BE2C (cell line): ENCODE results near the gene PAMR1.
A peak's percentile ranks its signal among the peaks of the same experiment; 100 is the strongest.

ENCODE experiments used
- DNase-seq: peaks from one replicate; pipeline ENCODE4 v3.0.0-alpha.2; 2020
- H3K27me3 ChIP-seq: fragments of 250-450 bp; sonication (Bioruptor Pico); 2 replicates; pipeline ENCODE4 v1.5.1; 2020; ENCODE audit warnings: mild to moderate bottlenecking
- H3K36me3 ChIP-seq: fragments of 250-450 bp; sonication (Bioruptor Pico); 2 replicates; pipeline ENCODE4 v1.5.1; 2020; ENCODE audit warnings: mild to moderate bottlenecking
- H3K4me1 ChIP-seq: fragments of 250-450 bp; sonication (Bioruptor Pico); 2 replicates; pipeline ENCODE4 v1.5.1; 2020
- H3K4me3 ChIP-seq: 2 replicates; pipeline ENCODE4 v1.5.1; 2011; ENCODE audit warnings: low read depth, low read length
- H3K9me3 ChIP-seq: fragments of 250-450 bp; sonication (Bioruptor Pico); 2 replicates; pipeline ENCODE4 v1.5.1; 2020
- CTCF ChIP-seq: IDR thresholded peaks from 2 replicates; pipeline ENCODE4 v1.5.1; 2012; ENCODE audit warnings: mild to moderate bottlenecking, low read depth, low read length

Gene PAMR1

GRCh38 chr11:35546317-35546716 is 20.9 kb upstream of the PAMR1 start:
- Histone ChIP-seq H3K9me3 (no peaks in the 10 kb centered on the region), H3K4me3 (no peak overlapping the region), H3K36me3 (no peaks in the 10 kb centered on the region), H3K4me1 (no peaks in the 10 kb centered on the region), H3K27me3 (no peaks in the 10 kb centered on the region)
- no peak for TF ChIP-seq CTCF
- no peak for DNase-seq

- no peaks in the 10 kb centered on the region for H3K9me3 ChIP-seq
Measured at GRCh38 chr11:35545391-35546003, 20.1 kb upstream of the PAMR1 start.

GRCh38 chr11:35543481-35543880 is 18.1 kb upstream of the PAMR1 start:
- Histone ChIP-seq H3K9me3 (no peaks in the 10 kb centered on the region), H3K27me3 (no peaks in the 10 kb centered on the region), H3K4me1 (peaks cover 9% of the 10 kb centered on the region), H3K36me3 (no peaks in the 10 kb centered on the region), H3K4me3 (no peak overlapping the region)
- DNase-seq = no peak
- TF ChIP-seq CTCF = no peak

More at GRCh38 chr11:35545391-35546003, 20.1 kb upstream of the PAMR1 start:
- no peaks in the 10 kb centered on the region for H3K27me3 ChIP-seq
- no peaks in the 10 kb centered on the region for H3K36me3 ChIP-seq
- TF ChIP-seq CTCF = no peak
- no peak for DNase-seq
- no peak overlapping the region for H3K4me3 ChIP-seq
- H3K4me1 ChIP-seq = peaks cover 1% of the 10 kb centered on the region

- Histone ChIP-seq H3K36me3 (no peaks in the 10 kb centered on the region), H3K27me3 (no peaks in the 10 kb centered on the region), H3K9me3 (no peaks in the 10 kb centered on the region), H3K4me3 (no peak overlapping the region), H3K4me1 (peaks cover 9% of the 10 kb centered on the region)
- no peak for TF ChIP-seq CTCF
- no peak for DNase-seq
Measured at GRCh38 chr11:35541621-35542375, 16.4 kb upstream of the PAMR1 start.

- Histone ChIP-seq H3K9me3 (no peaks in the 10 kb centered on the region), H3K4me1 (peaks cover 9% of the 10 kb centered on the region), H3K4me3 (no peak overlapping the region), H3K27me3 (no peaks in the 10 kb centered on the region), H3K36me3 (no peaks in the 10 kb centered on the region)
- no peak for DNase-seq
- TF ChIP-seq CTCF = no peak
Measured at GRCh38 chr11:35540526-35540925, 15.1 kb upstream of the PAMR1 start.

- H3K4me3 ChIP-seq = no peak overlapping the region
- TF ChIP-seq CTCF = no peak
- no peaks in the 10 kb centered on the region for H3K36me3 ChIP-seq
- peak; percentile 32 for DNase-seq
- H3K27me3 ChIP-seq = no peaks in the 10 kb centered on the region
- peaks cover 9% of the 10 kb centered on the region for H3K4me1 ChIP-seq
- no peaks in the 10 kb centered on the region for H3K9me3 ChIP-seq
Measured at GRCh38 chr11:35539781-35540281, 14.4 kb upstream of the PAMR1 start.
